K562 (cell line): ENCODE results near the gene UBN2. TPM values are rescaled to one million over a fixed set of nuclear protein-coding genes. Genes with fewer than 3 reads are reported as not detected.
A peak's percentile ranks its signal among the peaks of the same experiment; 100 is the strongest.

ENCODE experiments used
- ATAC-seq: fragments of 200-7000 bp; cut with Tn5 transposase; 3 replicates; pipeline ENCODE4 v1.9.1; 2020; ENCODE audit warnings: moderate library complexity
- BruUV-seq: library from RNA; stranded (reverse); fragments of 400-500 nt; replicated peaks from 2 replicates; lab custom pipeline; 2021; lab: Mats Ljungman, UMichigan
- CTCF ChIA-PET: fragments of 300-600 bp; formaldehyde crosslinking; extraction: SDS; loops from one replicate; lab custom pipeline; 2021; ENCODE audit warnings: low intra/inter-chr PET ratio; lab: Yijun Ruan, JAX
- POLR2A ChIA-PET: fragments of 300-600, 350-650 bp; sonication (Branson Sonifier 250); formaldehyde crosslinking; extraction: SDS; loops from one replicate; lab custom pipeline; 2021; ENCODE audit warnings: antibody characterized with exemption, inconsistent platforms; lab: Yijun Ruan, JAX
- DNase-seq, 4 experiments: peaks; one replicate each; pipeline versions ENCODE4 v3.0.0 to v3.0.0-alpha.2; 2011 to 2018; ENCODE audit warnings: low spot score in 3 of 4, mixed read lengths in 3 of 4; ENCODE audit errors: extremely low read depth in 1 of 4
- FAIRE-seq: peaks from 2 replicates; lab custom pipeline; 2011; peaks lifted over from hg19 to GRCh38; lab: Jason Lieb, UNC
- H2AFZ ChIP-seq: 2 replicates; pipeline ENCODE4 v1.6.0; 2011; ENCODE audit warnings: low read depth, low read length, control low read depth, inconsistent platforms
- H3K27ac ChIP-seq: fragments of 200-600 bp; 3 replicates; pipeline ENCODE4 v1.8.0; 2011; ENCODE audit warnings: low read depth, mild to moderate bottlenecking, control low read depth, inconsistent platforms, low read length, moderate library complexity, mixed read lengths; ENCODE audit errors: extremely low read depth
- H3K27me3 ChIP-seq, 2 experiments: fragments of 300-600 bp in 1 of 2; 2 replicates in 1 of 2; 3 replicates in 1 of 2; pipeline versions ENCODE4 v1.6.0 to v1.8.0; 2011; ENCODE audit warnings: inconsistent platforms in 2 of 2, low read length in 2 of 2, mild to moderate bottlenecking in 1 of 2, mixed read lengths in 1 of 2, moderate library complexity in 1 of 2; ENCODE audit not compliant: control insufficient read depth in 2 of 2, insufficient read depth in 2 of 2
- H3K36me3 ChIP-seq: fragments of 300-600 bp; 3 replicates; pipeline ENCODE4 v1.8.0; 2011; ENCODE audit warnings: mild to moderate bottlenecking, low read length, inconsistent platforms; ENCODE audit not compliant: control insufficient read depth, insufficient read depth
- H3K4me1 ChIP-seq, 2 experiments: fragments of 200-600 bp in 1 of 2; replicated peaks in 1 of 2; 2 replicates in 1 of 2; 3 replicates in 1 of 2; pipeline versions ENCODE4 v1.5.1 to v1.8.0; 2011; ENCODE audit warnings: inconsistent platforms in 2 of 2, low read length in 2 of 2, mild to moderate bottlenecking in 1 of 2, mixed read lengths in 1 of 2, moderate library complexity in 1 of 2; ENCODE audit not compliant: control insufficient read depth in 2 of 2, insufficient read depth in 2 of 2
- H3K4me2 ChIP-seq: 2 replicates; pipeline ENCODE4 v1.6.1; 2011; ENCODE audit warnings: low read length, control low read depth, inconsistent platforms, mixed read lengths; ENCODE audit not compliant: insufficient read depth
- H3K4me3 ChIP-seq: fragments of 200-600 bp; sonication (generic), shearing (Covaris generic); 2 replicates; pipeline ENCODE4 v1.5.1; 2016; ENCODE audit warnings: control low read depth, inconsistent platforms
- H3K79me2 ChIP-seq: fragments of 200-600 bp; 3 replicates; pipeline ENCODE4 v1.8.0; 2011; ENCODE audit warnings: low read length, inconsistent platforms; ENCODE audit not compliant: control insufficient read depth, insufficient read depth
- H3K9ac ChIP-seq, 2 experiments: 2 replicates each; pipeline versions ENCODE4 v1.6.0 to v1.6.1; 2011; ENCODE audit warnings: low read depth in 2 of 2, low read length in 2 of 2, control low read depth in 1 of 2, inconsistent platforms in 1 of 2, mild to moderate bottlenecking in 1 of 2, mixed read lengths in 1 of 2; ENCODE audit not compliant: insufficient read depth in 1 of 2
- H3K9me1 ChIP-seq: one replicate; pipeline ENCODE4 v1.6.0; 2011; ENCODE audit warnings: inconsistent platforms, mild to moderate bottlenecking, low read length, moderate library complexity; ENCODE audit not compliant: control insufficient read depth, insufficient read depth
- H3K9me3 ChIP-seq: replicated peaks from 2 replicates; pipeline ENCODE4 v1.5.1; 2011; ENCODE audit warnings: low read depth, low read length, inconsistent platforms; ENCODE audit not compliant: control insufficient read depth, insufficient read depth
- H4K20me1 ChIP-seq: replicated peaks from 2 replicates; pipeline ENCODE4 v1.6.1; 2011; ENCODE audit warnings: low read length, inconsistent platforms, mixed read lengths; ENCODE audit not compliant: control insufficient read depth, insufficient read depth
- FOXK2 ChIP-seq, 2 experiments: fragments of 450-650 bp; IDR thresholded peaks in 1 of 2; conservative IDR thresholded peaks in 1 of 2; 2 replicates each; pipeline ENCODE4 v1.6.1; 2016; ENCODE audit warnings: low read depth in 2 of 2, mild to moderate bottlenecking in 1 of 2
- PKNOX1 ChIP-seq: fragments of 450-650 bp; IDR thresholded peaks from 2 replicates; pipeline ENCODE4 v1.6.1; 2016
- PTBP1 ChIP-seq: fragments of 200-400 bp; formaldehyde crosslinking; IDR thresholded peaks from 2 replicates; pipeline ENCODE4 v1.6.1; 2017; ENCODE audit warnings: low read depth, low read length
- SRF ChIP-seq, 2 experiments: fragments of 250-450, 450-650 bp in 1 of 2; sonication (Bioruptor Pico) in 1 of 2; sonication (generic) in 1 of 2; formaldehyde crosslinking; IDR thresholded peaks; 2 replicates each; pipeline versions ENCODE4 v1.5.0 to v1.5.1; 2020 to 2022; ENCODE audit warnings: mild to moderate bottlenecking in 1 of 2, missing genetic modification reagents in 1 of 2
- ZBTB43 ChIP-seq: sonication (generic); formaldehyde crosslinking; IDR thresholded peaks from 2 replicates; pipeline ENCODE4 v1.8.0; 2023; ENCODE audit warnings: mild to moderate bottlenecking, missing genetic modification reagents
- WGBS: fragments of 100-300 bp; shearing (Covaris generic); methylation state at CpG from one replicate; pipeline ENCODE4 v1.1.6; 2016; ENCODE audit warnings: low coverage, mixed read lengths; ENCODE audit not compliant: insufficient coverage; ENCODE audit errors: missing lambda C conversion rate; 5-methylcytosine and 5-hydroxymethylcytosine counted together
- in situ Hi-C: fragments of 300-500 bp; cut with MboI; formaldehyde crosslinking; loops from 4 replicates; pipeline ENCODE4 v1.15.0; 2018; ENCODE audit warnings: inconsistent platforms, mixed read lengths
- intact Hi-C: fragments of 100-400 bp; cut with micrococcal nuclease; formaldehyde crosslinking; loops from 2 replicates; pipeline ENCODE4 v1.14.2; 2022
- polyA plus RNA-seq, 8 experiments: library from polyadenylated mRNA; depleted of rRNA in 4 of 8; stranded (reverse) in 5 of 8; unstranded in 3 of 8; fragments of >200 nt; fragmentation: Nextera tagmentation in 2 of 8; fragmentation: Illumina TruSeq in 1 of 8; extraction: Ambion mirVana in 2 of 8; extraction: Trizol in 1 of 8; gene quantifications; 2 replicates each; pipeline versions ENCODE4 v1.2.1 to v1.2.3, GENCODE V29; 2011 to 2014; ENCODE audit warnings: inconsistent platforms in 1 of 8, missing spikeins in 1 of 8
- total RNA-seq, 7 experiments: library from RNA; depleted of rRNA in 6 of 7; stranded (reverse); fragments of >200 nt in 6 of 7; fragmentation: Illumina TruSeq in 2 of 7; extraction: Trizol in 2 of 7; gene quantifications; 2 replicates each; pipeline versions ENCODE4 v1.2.1 to v1.2.3, GENCODE V29; 2011 to 2021; ENCODE audit warnings: low replicate concordance in 1 of 7

Gene UBN2
- total and polyA plus RNA-seq, 9 of the 15 experiments (the other 6 are each of a cell fraction or from before 2014, with no cell fraction given) = 1.2 to 19.5 (median 9.9) TPM

GRCh38 chr7:139232904-139233303, 1.9 kb downstream of the UBN2 start:
- in situ Hi-C loops = no loop called here
- ChIA-PET CTCF (no interaction called here), POLR2A (interaction anchor here (1.4 to 5.8 kb wide), 4 partner anchors 12 to 118 kb away, joined by 3 to 53 read pairs (median 4); no protein-coding TSS in a partner anchor)
- Histone ChIP-seq H3K27me3 (no peaks in the 10 kb centered on the region), H3K9me3 (no peaks in the 10 kb centered on the region), H3K9me1 (no peaks in the 10 kb centered on the region), H4K20me1 (peaks cover 11% of the 10 kb centered on the region; the same call in 1 of the 2 replicates), H3K27ac (no peak overlapping the region), H3K4me1 (peaks cover 15 to 17% of the 10 kb centered on the region in 2 experiments), H3K4me3 (peak overlapping the region; percentile 92; the same call in 1 of the 2 replicates), H2AFZ (no peak overlapping the region), H3K36me3 (peaks cover 12% of the 10 kb centered on the region), H3K9ac (peak overlapping the region in 1 of 2 experiments; percentile 18; a peak in 2 of 4 replicates), H3K79me2 (peaks cover 49% of the 10 kb centered on the region), H3K4me2 (peak overlapping the region; percentile 23)
- intact Hi-C loops = loop anchor here (5.0 kb wide), 2 partner anchors 126 to 141 kb away; partner anchors contain the start of gene ZC3HAV1
- 21% methylated on average over 2 of the region's 2 CpGs for WGBS
- ATAC-seq (no peak), DNase-seq (no peak), FAIRE-seq (peak; percentile 11)
- TF ChIP-seq FOXK2 (conservative IDR thresholded peaks at IDR 0.05 in 1 of 2, IDR thresholded peaks at IDR 0.05 in 1 of 2; ENCODE audit: low read depth in 2 of 2) (0 out of 4 replicates have a peak, but pooled peaks have one; percentile 27 to 48), SRF (CRISPR knock-in tag; IDR thresholded peaks at IDR 0.05) (0 out of 4 replicates have a peak, but pooled peaks of 1 of the 2 experiments have one; percentile 4), ZBTB43 (no peak), PTBP1 (no peak), PKNOX1 (peak; percentile 42; the same call in 1 of the 2 replicates)
- TSS peak; percentile 52 for BruUV-seq
